Measurements from ENCODE around the gene AGTRAP. TPM values are rescaled to one million over a fixed set of nuclear protein-coding genes. Genes with fewer than 3 reads are reported as not detected.

The AGTRAP gene
- total RNA-seq, 1 experiment from 2014 or later, result 22.6 TPM

GRCh38 chr1:11733306-11733705, 2.6 kb upstream of the AGTRAP start:
- peaks cover 14% of the 10 kb centered on the region; the same call in 1 of the 2 replicates for H3K4me1 ChIP-seq (replicated peaks)
- no peaks in the 10 kb centered on the region for H3K9me3 ChIP-seq (replicated peaks)
- H3K36me3 ChIP-seq, result no peaks in the 10 kb centered on the region
- H3K27ac ChIP-seq, result no peak overlapping the region
- no peak for DNase-seq (ENCODE audit: low read depth in 1 of 2, low spot score in 2 of 2)
- no peak overlapping the region for H3K4me3 ChIP-seq
- no peaks in the 10 kb centered on the region for H3K27me3 ChIP-seq (replicated peaks)

- H3K27ac ChIP-seq, result no peak overlapping the region
- H3K9me3 ChIP-seq (replicated peaks), result no peaks in the 10 kb centered on the region
- no peak for DNase-seq (ENCODE audit: low read depth in 1 of 2, low spot score in 2 of 2)
- H3K4me1 ChIP-seq (replicated peaks), result peaks cover 14% of the 10 kb centered on the region; the same call in 1 of the 2 replicates
- no peaks in the 10 kb centered on the region for H3K27me3 ChIP-seq (replicated peaks)
- H3K36me3 ChIP-seq, result no peaks in the 10 kb centered on the region
- peak overlapping the region; percentile 62 for H3K4me3 ChIP-seq
Observed at GRCh38 chr1:11735531-11735853, 444 bp upstream of the AGTRAP start.

GRCh38 chr1:11736746-11737639, 1.1 kb downstream of the AGTRAP start:
- Histone ChIP-seq H3K4me3 (peak overlapping the region; percentile 62), H3K27me3 (replicated peaks) (no peaks in the 10 kb centered on the region), H3K9me3 (replicated peaks) (no peaks in the 10 kb centered on the region), H3K36me3 (no peaks in the 10 kb centered on the region), H3K27ac (peak overlapping the region; percentile 17; the same call in 1 of the 2 replicates), H3K4me1 (replicated peaks) (peaks cover 12% of the 10 kb centered on the region; the same call in 1 of the 2 replicates)
- peak in 1 of 2 experiments; percentile 40 for DNase-seq (ENCODE audit: low read depth in 1 of 2, low spot score in 2 of 2)

- Histone ChIP-seq H3K27me3 (replicated peaks) (no peaks in the 10 kb centered on the region), H3K36me3 (no peaks in the 10 kb centered on the region), H3K9me3 (replicated peaks) (no peaks in the 10 kb centered on the region), H3K4me1 (replicated peaks) (peaks cover 11% of the 10 kb centered on the region; the same call in 1 of the 2 replicates), H3K4me3 (no peak overlapping the region), H3K27ac (no peak overlapping the region)
- DNase-seq (ENCODE audit: low read depth in 1 of 2, low spot score in 2 of 2), result no peak
Observed at GRCh38 chr1:11738096-11738495, 2.2 kb downstream of the AGTRAP start.

GRCh38 chr1:11738783-11739182, 2.8 kb downstream of the AGTRAP start:
- H3K36me3 ChIP-seq, result no peaks in the 10 kb centered on the region
- H3K27me3 ChIP-seq (replicated peaks), result no peaks in the 10 kb centered on the region
- H3K4me1 ChIP-seq (replicated peaks), result peaks cover 11% of the 10 kb centered on the region; the same call in 1 of the 2 replicates
- no peak overlapping the region for H3K27ac ChIP-seq
- no peak for DNase-seq (ENCODE audit: low read depth in 1 of 2, low spot score in 2 of 2)
- H3K9me3 ChIP-seq (replicated peaks), result no peaks in the 10 kb centered on the region
- no peak overlapping the region for H3K4me3 ChIP-seq

GRCh38 chr1:11740258-11741192, 4.6 kb downstream of the AGTRAP start:
- Histone ChIP-seq H3K9me3 (replicated peaks) (no peaks in the 10 kb centered on the region), H3K4me3 (no peak overlapping the region), H3K27me3 (replicated peaks) (no peaks in the 10 kb centered on the region), H3K27ac (no peak overlapping the region), H3K36me3 (no peaks in the 10 kb centered on the region), H3K4me1 (replicated peaks) (peaks cover 10% of the 10 kb centered on the region; the same call in 1 of the 2 replicates)
- no peak for DNase-seq (ENCODE audit: low read depth in 1 of 2, low spot score in 2 of 2)

GRCh38 chr1:11741482-11741881, 5.5 kb downstream of the AGTRAP start:
- Histone ChIP-seq H3K4me1 (replicated peaks) (peaks cover 7% of the 10 kb centered on the region; the same call in 1 of the 2 replicates), H3K4me3 (no peak overlapping the region), H3K9me3 (replicated peaks) (no peaks in the 10 kb centered on the region), H3K36me3 (no peaks in the 10 kb centered on the region), H3K27ac (no peak overlapping the region), H3K27me3 (replicated peaks) (no peaks in the 10 kb centered on the region)
- no peak for DNase-seq (ENCODE audit: low read depth in 1 of 2, low spot score in 2 of 2)

GRCh38 chr1:11741919-11742558, 6.1 kb downstream of the AGTRAP start:
- Histone ChIP-seq H3K9me3 (replicated peaks) (no peaks in the 10 kb centered on the region), H3K36me3 (no peaks in the 10 kb centered on the region), H3K27ac (no peak overlapping the region), H3K4me1 (replicated peaks) (peaks cover 3% of the 10 kb centered on the region; the same call in 1 of the 2 replicates), H3K4me3 (no peak overlapping the region), H3K27me3 (replicated peaks) (no peaks in the 10 kb centered on the region)
- DNase-seq (ENCODE audit: low read depth in 1 of 2, low spot score in 2 of 2), result no peak

GRCh38 chr1:11744287-11744686, 8.4 kb downstream of the AGTRAP start:
- Histone ChIP-seq H3K4me3 (no peak overlapping the region), H3K9me3 (replicated peaks) (no peaks in the 10 kb centered on the region), H3K27me3 (replicated peaks) (no peaks in the 10 kb centered on the region), H3K27ac (no peak overlapping the region), H3K36me3 (no peaks in the 10 kb centered on the region), H3K4me1 (replicated peaks) (no peaks in the 10 kb centered on the region)
- no peak for DNase-seq (ENCODE audit: low read depth in 1 of 2, low spot score in 2 of 2)

- Histone ChIP-seq H3K4me3 (no peak overlapping the region), H3K9me3 (replicated peaks) (no peaks in the 10 kb centered on the region), H3K4me1 (replicated peaks) (no peaks in the 10 kb centered on the region), H3K27ac (no peak overlapping the region), H3K27me3 (replicated peaks) (no peaks in the 10 kb centered on the region), H3K36me3 (no peaks in the 10 kb centered on the region)
- no peak for DNase-seq (ENCODE audit: low read depth in 1 of 2, low spot score in 2 of 2)
Observed at GRCh38 chr1:11746092-11746491, 10.2 kb downstream of the AGTRAP start.

- H3K27ac ChIP-seq, result no peak overlapping the region
- no peaks in the 10 kb centered on the region for H3K27me3 ChIP-seq (replicated peaks)
- no peaks in the 10 kb centered on the region for H3K4me1 ChIP-seq (replicated peaks)
- H3K4me3 ChIP-seq, result no peak overlapping the region
- no peaks in the 10 kb centered on the region for H3K9me3 ChIP-seq (replicated peaks)
- H3K36me3 ChIP-seq, result no peaks in the 10 kb centered on the region
- no peak for DNase-seq (ENCODE audit: low read depth in 1 of 2, low spot score in 2 of 2)
Observed at GRCh38 chr1:11746795-11747487, 11.0 kb downstream of the AGTRAP start.

GRCh38 chr1:11748294-11749202, 12.6 kb downstream of the AGTRAP start:
- H3K4me1 ChIP-seq (replicated peaks), result no peaks in the 10 kb centered on the region
- H3K9me3 ChIP-seq (replicated peaks), result no peaks in the 10 kb centered on the region
- no peaks in the 10 kb centered on the region for H3K36me3 ChIP-seq
- DNase-seq (ENCODE audit: low read depth in 1 of 2, low spot score in 2 of 2), result no peak
- no peak overlapping the region for H3K27ac ChIP-seq
- H3K27me3 ChIP-seq (replicated peaks), result no peaks in the 10 kb centered on the region
- H3K4me3 ChIP-seq, result no peak overlapping the region

Data from SJSA1 (cell line).